DND-41 (cell line): ENCODE data around the gene ZFAND2B.

Source experiments
- EZH2 ChIP-seq: IDR thresholded peaks from 3 replicates; pipeline ENCODE4 v1.6.1; 2012; ENCODE audit warnings: borderline replicate concordance, low read depth, mild to moderate bottlenecking, moderate library complexity, low read length, inconsistent platforms; ENCODE audit not compliant: severe bottlenecking
- TF ChIP-seq, protein P1 (sequence below): IDR thresholded peaks from 2 replicates; pipeline ENCODE4 v1.5.1; 2012; ENCODE audit warnings: borderline replicate concordance, low read length, moderate library complexity, mild to moderate bottlenecking; ENCODE audit not compliant: poor library complexity, severe bottlenecking; ENCODE audit errors: extremely low read depth

- TF ChIP-seq, protein P1, sequence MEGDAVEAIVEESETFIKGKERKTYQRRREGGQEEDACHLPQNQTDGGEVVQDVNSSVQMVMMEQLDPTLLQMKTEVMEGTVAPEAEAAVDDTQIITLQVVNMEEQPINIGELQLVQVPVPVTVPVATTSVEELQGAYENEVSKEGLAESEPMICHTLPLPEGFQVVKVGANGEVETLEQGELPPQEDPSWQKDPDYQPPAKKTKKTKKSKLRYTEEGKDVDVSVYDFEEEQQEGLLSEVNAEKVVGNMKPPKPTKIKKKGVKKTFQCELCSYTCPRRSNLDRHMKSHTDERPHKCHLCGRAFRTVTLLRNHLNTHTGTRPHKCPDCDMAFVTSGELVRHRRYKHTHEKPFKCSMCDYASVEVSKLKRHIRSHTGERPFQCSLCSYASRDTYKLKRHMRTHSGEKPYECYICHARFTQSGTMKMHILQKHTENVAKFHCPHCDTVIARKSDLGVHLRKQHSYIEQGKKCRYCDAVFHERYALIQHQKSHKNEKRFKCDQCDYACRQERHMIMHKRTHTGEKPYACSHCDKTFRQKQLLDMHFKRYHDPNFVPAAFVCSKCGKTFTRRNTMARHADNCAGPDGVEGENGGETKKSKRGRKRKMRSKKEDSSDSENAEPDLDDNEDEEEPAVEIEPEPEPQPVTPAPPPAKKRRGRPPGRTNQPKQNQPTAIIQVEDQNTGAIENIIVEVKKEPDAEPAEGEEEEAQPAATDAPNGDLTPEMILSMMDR: no peak
- TF ChIP-seq EZH2: no peak
Observed at GRCh38 chr2:219244789-219245147, 38.2 kb downstream of the ZFAND2B start.
